PC-9 (cell line): ENCODE data around the gene PPAT. TPM values are rescaled to one million over a fixed set of nuclear protein-coding genes. Genes with fewer than 3 reads are reported as not detected.

ENCODE experiments used
- BruUV-seq: library from RNA; stranded (reverse); fragments of 400-500 nt; replicated peaks from 2 replicates; lab custom pipeline; 2021; lab: Mats Ljungman, UMichigan
- CTCF ChIA-PET: fragments of 300-600 bp; sonication (Branson Sonifier 250); formaldehyde crosslinking; loops from one replicate; lab custom pipeline; 2022; ENCODE audit warnings: antibody characterized with exemption; lab: Charles Lee
- POLR2A ChIA-PET: fragments of 300-600 bp; sonication (Branson Sonifier 250); formaldehyde crosslinking; loops from one replicate; lab custom pipeline; 2022; ENCODE audit warnings: antibody characterized with exemption; ENCODE audit not compliant: unreplicated experiment; lab: Charles Lee
- DNase-seq, 2 experiments: peaks; one replicate each; pipeline versions ENCODE4 v3.0.0 to v3.0.0-alpha.2; 2015 to 2022; ENCODE audit warnings: mixed read lengths in 1 of 2
- H2AFZ ChIP-seq: fragments of 200-600 bp; sonication (generic); 2 replicates; pipeline ENCODE4 v1.8.1; 2017; ENCODE audit warnings: antibody characterized with exemption
- H3F3A ChIP-seq: fragments of 200-600 bp; sonication (generic); 2 replicates; pipeline ENCODE4 v1.8.1; 2017; ENCODE audit warnings: antibody characterized with exemption, mild to moderate bottlenecking, low read depth; ENCODE audit not compliant: insufficient read depth
- H3K27ac ChIP-seq: fragments of 200-600 bp; sonication (generic); 2 replicates; pipeline ENCODE4 v1.6.1; 2016; ENCODE audit warnings: mixed run types
- H3K27me3 ChIP-seq: fragments of 200-600 bp; sonication (generic); 2 replicates; pipeline ENCODE4 v1.6.1; 2016; ENCODE audit warnings: low read depth, mixed run types; ENCODE audit not compliant: insufficient read depth
- H3K36me3 ChIP-seq: fragments of 200-600 bp; sonication (generic); 2 replicates; pipeline ENCODE4 v1.6.1; 2016; ENCODE audit warnings: low read depth, mixed run types
- H3K4me1 ChIP-seq: fragments of 200-600 bp; sonication (generic); replicated peaks from 2 replicates; pipeline ENCODE4 v1.6.1; 2016; ENCODE audit warnings: mixed run types; ENCODE audit not compliant: insufficient read depth
- H3K4me2 ChIP-seq: fragments of 200-600 bp; sonication (generic); 2 replicates; pipeline ENCODE4 v1.6.1; 2017; ENCODE audit warnings: mixed run types
- H3K4me3 ChIP-seq: fragments of 200-600 bp; sonication (generic); 2 replicates; pipeline ENCODE4 v1.6.1; 2016; ENCODE audit warnings: mixed run types
- H3K79me2 ChIP-seq: fragments of 200-600 bp; sonication (generic); 2 replicates; pipeline ENCODE4 v1.6.1; 2017; ENCODE audit warnings: low read depth, mixed run types
- H3K9me2 ChIP-seq: fragments of 200-600 bp; sonication (generic); 2 replicates; pipeline ENCODE4 v1.8.1; 2017; ENCODE audit warnings: mild to moderate bottlenecking; ENCODE audit not compliant: insufficient read depth
- H3K9me3 ChIP-seq: fragments of 200-600 bp; sonication (generic); 2 replicates; pipeline ENCODE4 v1.8.1; 2016; ENCODE audit warnings: low read depth; ENCODE audit not compliant: insufficient read depth
- H4K20me1 ChIP-seq: fragments of 200-600 bp; sonication (generic); 2 replicates; pipeline ENCODE4 v1.8.1; 2017; ENCODE audit not compliant: insufficient read depth
- EZH2 ChIP-seq: fragments of 200-600 bp; sonication (generic); IDR thresholded peaks from 2 replicates; pipeline ENCODE4 v1.8.0; 2017; ENCODE audit warnings: antibody characterized with exemption, low read depth
- intact Hi-C: fragments of 100-400 bp; cut with micrococcal nuclease; formaldehyde crosslinking; loops from one replicate; pipeline ENCODE4 v1.10.0; 2022; ENCODE audit not compliant: unreplicated experiment
- total RNA-seq: library from RNA; stranded (reverse); gene quantifications from 2 replicates; pipeline ENCODE4 v1.2.3, GENCODE V29; 2021
- TF ChIP-seq, protein P1 (sequence below): fragments of 200-600 bp; sonication (generic); conservative IDR thresholded peaks from 2 replicates; pipeline ENCODE4 v1.6.1; 2017; ENCODE audit warnings: mixed run types, antibody characterized with exemption, mild to moderate bottlenecking, moderate library complexity

The PPAT gene
- total RNA-seq, 1 experiment from 2014 or later = 21.3 TPM

DNA sequence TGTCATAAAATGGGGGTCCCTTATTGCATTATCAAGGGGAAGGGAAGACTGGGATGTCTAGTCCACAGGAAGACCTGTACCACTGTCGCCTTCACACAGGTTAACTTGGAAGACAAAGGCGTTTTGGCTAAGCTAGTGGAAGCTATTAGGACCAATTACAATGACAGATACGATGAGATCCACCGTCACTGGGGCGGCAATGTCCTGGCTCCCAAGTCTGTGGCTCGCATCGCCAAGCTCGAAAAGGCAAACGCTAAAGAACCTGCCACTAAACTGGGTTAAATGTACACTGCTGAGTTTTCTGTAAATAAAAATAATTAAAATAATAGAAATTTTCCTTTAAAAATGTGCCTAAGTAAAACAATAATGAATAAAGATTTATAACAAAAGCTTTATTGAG lies 78.8 kb downstream of the PPAT start:
- Histone ChIP-seq H3K27me3 (no peaks in the 10 kb centered on the region), H3K9me2 (no peaks in the 10 kb centered on the region), H4K20me1 (no peaks in the 10 kb centered on the region), H2AFZ (no peak overlapping the region), H3K4me2 (no peak overlapping the region), H3K4me1 (no peaks in the 10 kb centered on the region), H3K27ac (no peak overlapping the region), H3F3A (no peaks in the 10 kb centered on the region), H3K4me3 (no peak overlapping the region), H3K79me2 (no peaks in the 10 kb centered on the region), H3K9me3 (no peaks in the 10 kb centered on the region), H3K36me3 (no peaks in the 10 kb centered on the region)
- TF ChIP-seq EZH2 = no peak
- TF ChIP-seq, protein P1, sequence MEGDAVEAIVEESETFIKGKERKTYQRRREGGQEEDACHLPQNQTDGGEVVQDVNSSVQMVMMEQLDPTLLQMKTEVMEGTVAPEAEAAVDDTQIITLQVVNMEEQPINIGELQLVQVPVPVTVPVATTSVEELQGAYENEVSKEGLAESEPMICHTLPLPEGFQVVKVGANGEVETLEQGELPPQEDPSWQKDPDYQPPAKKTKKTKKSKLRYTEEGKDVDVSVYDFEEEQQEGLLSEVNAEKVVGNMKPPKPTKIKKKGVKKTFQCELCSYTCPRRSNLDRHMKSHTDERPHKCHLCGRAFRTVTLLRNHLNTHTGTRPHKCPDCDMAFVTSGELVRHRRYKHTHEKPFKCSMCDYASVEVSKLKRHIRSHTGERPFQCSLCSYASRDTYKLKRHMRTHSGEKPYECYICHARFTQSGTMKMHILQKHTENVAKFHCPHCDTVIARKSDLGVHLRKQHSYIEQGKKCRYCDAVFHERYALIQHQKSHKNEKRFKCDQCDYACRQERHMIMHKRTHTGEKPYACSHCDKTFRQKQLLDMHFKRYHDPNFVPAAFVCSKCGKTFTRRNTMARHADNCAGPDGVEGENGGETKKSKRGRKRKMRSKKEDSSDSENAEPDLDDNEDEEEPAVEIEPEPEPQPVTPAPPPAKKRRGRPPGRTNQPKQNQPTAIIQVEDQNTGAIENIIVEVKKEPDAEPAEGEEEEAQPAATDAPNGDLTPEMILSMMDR = no peak
- intact Hi-C loops = no loop called here
- ChIA-PET CTCF (no interaction called here), POLR2A (no interaction called here)
- BruUV-seq = no TSS peak
- no peak for DNase-seq

DNA sequence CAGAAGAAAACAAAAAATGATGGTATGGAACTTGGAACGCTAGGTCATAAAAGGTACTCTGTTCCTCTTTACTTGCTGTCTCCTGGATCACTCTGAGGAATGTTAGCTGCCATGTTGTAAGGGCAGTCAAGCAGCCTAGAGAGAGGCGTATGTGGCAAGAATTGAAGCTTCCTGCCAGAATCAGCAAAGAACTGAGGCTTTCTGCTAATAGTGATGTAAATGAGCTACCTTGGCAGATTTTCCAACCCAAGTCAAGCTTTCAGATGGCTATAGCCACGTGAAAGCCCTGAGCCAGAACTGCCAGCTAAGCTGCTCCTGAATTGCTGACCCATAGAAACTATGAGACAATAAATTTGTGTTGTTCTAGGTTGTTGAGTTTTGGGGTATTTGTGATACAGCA lies 86.8 kb downstream of the PPAT start:
- no peak overlapping the region for H2AFZ ChIP-seq
- no peaks in the 10 kb centered on the region for H3K9me2 ChIP-seq
- H3K9me3 ChIP-seq = no peaks in the 10 kb centered on the region
- intact Hi-C loops = no loop called here
- H3K27ac ChIP-seq = no peak overlapping the region
- no TSS peak for BruUV-seq
- POLR2A ChIA-PET = no interaction called here
- no peaks in the 10 kb centered on the region for H3K36me3 ChIP-seq
- H4K20me1 ChIP-seq = no peaks in the 10 kb centered on the region
- H3K4me1 ChIP-seq = no peaks in the 10 kb centered on the region
- CTCF ChIA-PET = no interaction called here
- TF ChIP-seq EZH2 = no peak
- no peak overlapping the region for H3K4me2 ChIP-seq
- no peaks in the 10 kb centered on the region for H3F3A ChIP-seq
- H3K79me2 ChIP-seq = no peaks in the 10 kb centered on the region
- H3K4me3 ChIP-seq = no peak overlapping the region
- DNase-seq = no peak
- no peaks in the 10 kb centered on the region for H3K27me3 ChIP-seq

DNA sequence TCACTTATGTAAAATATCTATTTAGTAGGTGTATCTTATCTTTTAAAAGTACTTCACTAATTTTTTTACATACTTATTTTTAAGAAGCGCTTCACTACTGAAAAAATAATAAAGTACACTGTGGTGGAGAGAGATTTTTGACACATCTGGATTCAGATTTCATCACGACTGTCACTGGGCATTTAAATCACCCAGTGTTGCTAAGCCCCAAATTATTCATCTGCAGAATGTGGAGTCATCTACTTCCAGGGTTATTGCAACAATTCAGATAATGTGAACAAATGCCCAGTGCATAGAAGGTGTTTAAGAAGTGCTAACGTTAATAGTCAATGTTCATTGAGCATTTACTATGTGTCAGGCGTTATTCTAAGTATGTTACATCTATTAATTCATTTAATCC lies 90.0 kb downstream of the PPAT start:
- no peaks in the 10 kb centered on the region for H3F3A ChIP-seq
- no peaks in the 10 kb centered on the region for H3K79me2 ChIP-seq
- H3K4me3 ChIP-seq = no peak overlapping the region
- no peak overlapping the region for H2AFZ ChIP-seq
- CTCF ChIA-PET = no interaction called here
- intact Hi-C loops = no loop called here
- no peaks in the 10 kb centered on the region for H3K9me3 ChIP-seq
- H4K20me1 ChIP-seq = no peaks in the 10 kb centered on the region
- no peaks in the 10 kb centered on the region for H3K36me3 ChIP-seq
- TF ChIP-seq, protein P1 = no peak
- no peak for TF ChIP-seq EZH2
- no peak overlapping the region for H3K4me2 ChIP-seq
- H3K9me2 ChIP-seq = no peaks in the 10 kb centered on the region
- no peak overlapping the region for H3K27ac ChIP-seq
- no peak for DNase-seq
- no peaks in the 10 kb centered on the region for H3K27me3 ChIP-seq
- POLR2A ChIA-PET = no interaction called here
- H3K4me1 ChIP-seq = no peaks in the 10 kb centered on the region
- no TSS peak for BruUV-seq

Other genes starting within 250 kb of the PPAT start
- 10.2 and 11.5 TPM in 2 replicates for gene AASDH, start 48.1 kb downstream of the PPAT start, total RNA-seq
- 78.6 and 106 TPM in 2 replicates for gene PAICS, start 645 bp upstream of the PPAT start, total RNA-seq
- gene SRP72, start 32.0 kb upstream of the PPAT start, total RNA-seq = 72.8 and 92.4 TPM in 2 replicates
- not detected in 2 replicates for gene ARL9, start 70.2 kb upstream of the PPAT start, total RNA-seq
- 0.98 and 1.0 TPM in 2 replicates for gene HOPX, start 245.7 kb upstream of the PPAT start, total RNA-seq